K562 treated with DMSO at 1 percent for 24 hours (cell line): Measurements from ENCODE around the gene CADM2. TPM values are rescaled to one million over a fixed set of nuclear protein-coding genes. Genes with fewer than 3 reads are reported as not detected.

ENCODE experiments used
- total RNA-seq: library from RNA; unstranded; fragments of 300-600 nt; gene quantifications from 2 replicates; pipeline ENCODE4 v1.2.3, GENCODE V29; 2022; ENCODE audit warnings: low read depth; ENCODE audit not compliant: insufficient read depth

Gene CADM2
- 2.0 and 2.8 TPM in 2 replicates for total RNA-seq

DNA sequence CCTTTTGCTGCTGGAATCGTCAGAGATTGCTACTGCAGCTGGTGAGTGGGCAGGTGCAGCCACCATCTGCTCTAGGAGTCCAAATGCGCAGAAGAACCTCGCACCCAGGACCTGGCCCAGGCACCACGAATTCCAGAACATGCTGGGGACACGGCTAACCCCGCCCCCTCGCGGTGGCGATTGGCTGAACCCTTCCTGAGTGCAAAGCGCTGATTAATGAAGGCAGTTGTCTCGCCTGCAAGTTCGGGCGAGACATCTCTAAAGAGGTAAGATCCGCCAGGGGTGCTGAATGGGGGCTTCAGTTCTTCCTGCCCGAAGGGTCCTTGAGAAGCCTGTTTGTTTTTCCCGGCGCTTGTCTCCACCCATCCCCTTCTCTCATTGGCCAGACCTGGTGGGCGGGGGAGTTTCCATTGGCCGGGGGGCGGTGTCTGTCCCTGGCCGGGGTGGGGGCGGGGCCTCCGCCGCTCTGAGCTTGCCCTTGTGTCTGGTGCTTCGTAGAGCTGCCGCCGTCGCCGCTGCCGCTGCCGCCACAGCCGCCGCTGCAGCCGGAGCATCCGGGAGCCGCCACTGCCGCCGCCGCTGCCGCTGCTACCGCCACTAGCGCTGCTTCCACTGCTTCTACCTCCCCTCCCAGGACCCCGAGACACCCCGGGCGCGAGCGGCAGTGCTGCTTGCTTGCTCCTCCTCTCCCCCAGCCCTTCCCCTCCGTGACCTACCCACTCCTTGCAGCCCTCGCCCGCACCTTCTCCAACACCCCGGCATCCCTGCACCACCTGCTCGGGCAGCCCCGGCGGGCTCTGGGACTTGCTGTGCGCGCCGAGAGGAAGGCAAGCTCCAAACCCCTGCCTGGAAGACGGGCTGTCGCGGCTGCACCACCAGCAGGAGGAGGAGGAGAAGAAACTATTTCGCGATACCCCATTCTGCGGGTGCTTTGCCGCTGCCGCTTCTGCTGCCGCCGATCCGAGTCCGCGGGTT, at the start of gene CADM2:
CADM2 (plus strand) TSS at position 495 of the 975 bp plus-strand sequence.

